ENCODE data around the gene SLC12A1.
A peak's percentile ranks its signal among the peaks of the same experiment; 100 is the strongest.

The SLC12A1 gene

GRCh38 chr15:48202068-48202467 is 4.0 kb upstream of the SLC12A1 start:
- no peak for DNase-seq (ENCODE audit: insufficient read length, low spot score)
- TF ChIP-seq POLR2A (IDR thresholded peaks at IDR 0.05; ENCODE audit: low read depth, low read length) = no peak
- FAIRE-seq = no peak

- no peak for TF ChIP-seq POLR2A (IDR thresholded peaks at IDR 0.05; ENCODE audit: low read depth, low read length)
- DNase-seq (ENCODE audit: insufficient read length, low spot score) (no peak), FAIRE-seq (no peak)
Observed at GRCh38 chr15:48221261-48221660, 15.2 kb downstream of the SLC12A1 start.

DNA sequence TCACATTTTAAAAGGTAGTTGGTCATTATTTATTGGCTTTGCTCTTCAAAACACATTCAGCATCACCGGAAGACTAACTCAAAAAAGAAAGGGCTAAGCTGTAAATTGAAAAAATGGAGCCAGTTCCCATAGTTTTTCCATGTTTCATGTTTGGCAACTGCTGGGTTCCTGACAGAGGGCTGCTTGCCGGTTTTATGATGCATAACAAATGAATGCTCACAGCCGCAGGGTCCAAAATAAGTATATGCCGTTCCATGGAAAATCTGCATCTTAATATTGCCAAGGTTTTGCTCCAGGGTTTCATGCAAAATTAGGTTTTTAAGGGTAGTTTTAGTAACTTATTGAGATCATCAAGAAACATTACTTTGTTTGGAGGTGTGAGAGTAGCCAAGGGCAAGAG is 15.8 kb downstream of the SLC12A1 start:
- DNase-seq (ENCODE audit: insufficient read length, low spot score) = no peak
- no peak for FAIRE-seq
- TF ChIP-seq POLR2A (IDR thresholded peaks at IDR 0.05; ENCODE audit: low read depth, low read length) = no peak

GRCh38 chr15:48222627-48223026 is 16.5 kb downstream of the SLC12A1 start:
- no peak for TF ChIP-seq POLR2A (IDR thresholded peaks at IDR 0.05; ENCODE audit: low read depth, low read length)
- FAIRE-seq (no peak), DNase-seq (ENCODE audit: insufficient read length, low spot score) (no peak)

DNA sequence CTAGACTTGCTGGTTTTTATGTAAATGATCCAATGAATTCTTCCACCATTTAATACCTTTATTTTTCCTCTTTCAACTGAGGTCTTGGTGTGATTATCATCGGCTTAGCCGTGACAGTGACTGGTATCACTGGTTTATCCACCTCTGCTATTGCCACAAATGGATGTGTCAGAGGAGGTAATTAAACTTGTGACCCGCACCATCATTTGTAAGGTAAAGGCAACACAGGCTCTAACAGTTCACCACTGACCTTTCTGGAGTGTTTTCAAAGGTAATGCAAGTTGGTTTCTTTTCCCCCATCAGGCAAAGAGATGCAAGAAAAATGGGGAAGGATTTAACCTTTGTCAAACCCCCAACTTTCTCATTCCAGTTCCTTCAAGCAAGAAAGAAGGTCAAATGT is 19.7 kb downstream of the SLC12A1 start:
- no peak for DNase-seq (ENCODE audit: insufficient read length, low spot score)
- no peak for TF ChIP-seq POLR2A (IDR thresholded peaks at IDR 0.05; ENCODE audit: low read depth, low read length)
- FAIRE-seq = no peak

DNA sequence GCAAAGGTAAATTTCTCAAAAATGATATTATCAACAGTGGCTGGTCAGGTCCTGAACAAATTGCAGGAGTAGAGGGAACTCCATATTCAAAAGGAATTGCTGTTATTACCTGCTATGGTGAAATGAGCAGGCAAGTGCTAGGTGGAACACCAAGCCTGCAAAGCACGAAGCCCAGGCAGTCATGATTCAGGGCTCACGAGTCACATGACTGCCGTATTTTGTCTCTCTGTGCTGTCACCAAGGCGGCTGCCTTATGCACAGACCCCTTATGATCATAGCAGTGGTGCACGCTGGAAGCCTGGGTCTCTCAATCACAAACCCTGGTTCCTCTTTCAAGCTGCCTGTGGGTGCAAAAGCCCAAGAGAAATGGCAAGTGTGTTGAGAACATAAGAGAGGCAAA is 24.4 kb downstream of the SLC12A1 start:
- DNase-seq (ENCODE audit: insufficient read length, low spot score) (no peak), FAIRE-seq (no peak)
- no peak for TF ChIP-seq POLR2A (IDR thresholded peaks at IDR 0.05; ENCODE audit: low read depth, low read length)

- TF ChIP-seq POLR2A (IDR thresholded peaks at IDR 0.05; ENCODE audit: low read depth, low read length) = no peak
- DNase-seq (ENCODE audit: insufficient read length, low spot score) (no peak), FAIRE-seq (no peak)
Observed at GRCh38 chr15:48233246-48233645, 27.1 kb downstream of the SLC12A1 start.

- no peak for TF ChIP-seq POLR2A (IDR thresholded peaks at IDR 0.05; ENCODE audit: low read depth, low read length)
- DNase-seq (ENCODE audit: insufficient read length, low spot score) (no peak), FAIRE-seq (no peak)
Observed at GRCh38 chr15:48239334-48239733, 33.2 kb downstream of the SLC12A1 start.

DNA sequence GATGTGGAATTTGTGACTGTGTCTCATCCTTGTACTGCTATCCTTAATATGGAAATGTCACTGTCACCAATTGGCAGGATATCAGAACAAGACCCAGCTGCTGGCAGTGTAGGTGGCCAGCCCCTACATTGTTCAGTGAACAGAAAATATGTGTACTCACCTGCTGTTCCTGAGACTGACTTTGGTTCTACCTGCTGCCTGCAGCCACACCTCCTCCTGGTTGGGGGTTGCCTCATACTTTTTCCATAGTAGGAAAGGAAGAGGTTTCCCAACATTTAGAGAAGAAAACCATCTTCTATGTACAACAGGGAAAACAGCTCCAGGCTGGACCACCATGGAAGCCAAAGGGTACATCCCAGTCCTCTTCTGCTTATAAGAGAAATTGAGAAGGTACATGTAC is 35.9 kb downstream of the SLC12A1 start:
- DNase-seq (ENCODE audit: insufficient read length, low spot score) (no peak), FAIRE-seq (no peak)
- TF ChIP-seq POLR2A (IDR thresholded peaks at IDR 0.05; ENCODE audit: low read depth, low read length) = no peak

GRCh38 chr15:48242535-48242934 is 36.4 kb downstream of the SLC12A1 start:
- no peak for FAIRE-seq
- no peak for TF ChIP-seq POLR2A (IDR thresholded peaks at IDR 0.05; ENCODE audit: low read depth, low read length)
- no peak for DNase-seq (ENCODE audit: insufficient read length, low spot score)

- FAIRE-seq = no peak
- no peak for DNase-seq (ENCODE audit: insufficient read length, low spot score)
- no peak for TF ChIP-seq POLR2A (IDR thresholded peaks at IDR 0.05; ENCODE audit: low read depth, low read length)
Observed at GRCh38 chr15:48244921-48245320, 38.8 kb downstream of the SLC12A1 start.

GRCh38 chr15:48248414-48248813 is 42.3 kb downstream of the SLC12A1 start:
- no peak for TF ChIP-seq POLR2A (IDR thresholded peaks at IDR 0.05; ENCODE audit: low read depth, low read length)
- DNase-seq (ENCODE audit: insufficient read length, low spot score) (no peak), FAIRE-seq (no peak)

- FAIRE-seq (no peak), DNase-seq (ENCODE audit: insufficient read length, low spot score) (peak; percentile 4)
- no peak for TF ChIP-seq POLR2A (IDR thresholded peaks at IDR 0.05; ENCODE audit: low read depth, low read length)
Observed at GRCh38 chr15:48250640-48251076, 44.6 kb downstream of the SLC12A1 start.

DNA sequence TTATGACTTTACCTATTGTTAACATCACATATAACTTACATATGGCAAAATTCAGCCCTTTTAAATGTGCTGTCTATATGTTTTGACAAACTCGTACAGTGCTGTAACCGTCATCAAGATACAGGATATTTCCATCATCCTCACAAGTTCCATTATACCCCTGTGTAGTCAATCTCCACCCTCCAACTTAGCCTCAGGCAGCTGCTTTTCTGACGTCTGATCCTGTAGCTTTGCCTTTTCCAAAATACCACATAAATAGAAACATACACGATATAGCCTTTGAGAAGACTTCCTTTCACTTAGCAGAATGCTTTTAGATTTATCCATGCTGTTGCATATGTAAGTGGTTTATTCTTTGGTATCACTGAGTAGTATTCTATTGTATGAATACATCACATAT is 47.1 kb downstream of the SLC12A1 start:
- FAIRE-seq = no peak
- no peak for DNase-seq (ENCODE audit: insufficient read length, low spot score)
- TF ChIP-seq POLR2A (IDR thresholded peaks at IDR 0.05; ENCODE audit: low read depth, low read length) = no peak

GRCh38 chr15:48265135-48265534 is 59.0 kb downstream of the SLC12A1 start:
- DNase-seq (ENCODE audit: insufficient read length, low spot score) (no peak), FAIRE-seq (no peak)
- no peak for TF ChIP-seq POLR2A (IDR thresholded peaks at IDR 0.05; ENCODE audit: low read depth, low read length)

- DNase-seq (ENCODE audit: insufficient read length, low spot score) (peak; percentile 3), FAIRE-seq (no peak)
- TF ChIP-seq POLR2A (IDR thresholded peaks at IDR 0.05; ENCODE audit: low read depth, low read length) = no peak
Observed at GRCh38 chr15:48266024-48266689, 60.1 kb downstream of the SLC12A1 start.
